Activated CD4-positive, alpha-beta T cell treated with anti-CD3 and anti-CD28 coated beads, Interleukin-2, amount 50 U/mL, for 1 hour (primary cell): ENCODE measurements around the gene TMOD1.
"Not testable (repeated sequence)": the region's sequence is repeated elsewhere in the genome, so short reads cannot be mapped to it uniquely, and the experiment has no call there.

Source experiments
- DNase-seq: peaks from one replicate; pipeline ENCODE4 v3.0.0-alpha.2; 2020

Gene TMOD1

GRCh38 chr9:97501177-97501971, at the start of gene TMOD1:
TSS of gene TMOD1 (plus strand) at chr9:97501666. CDS start at chr9:97524189, 22,523 bp downstream.
- peak; percentile 23 for DNase-seq

GRCh38 chr9:97453573-97453972, 47.9 kb upstream of the TMOD1 start:
- DNase-seq, result not testable (repeated sequence)

- not testable (repeated sequence) for DNase-seq
Observed at GRCh38 chr9:97456841-97457240, 44.6 kb upstream of the TMOD1 start.

GRCh38 chr9:97459326-97459725, 42.1 kb upstream of the TMOD1 start:
- no peak for DNase-seq

GRCh38 chr9:97462159-97462558, 39.3 kb upstream of the TMOD1 start:
- no peak for DNase-seq

GRCh38 chr9:97462914-97463313, 38.6 kb upstream of the TMOD1 start:
- no peak for DNase-seq

GRCh38 chr9:97468658-97469448, 32.6 kb upstream of the TMOD1 start:
- DNase-seq, result peak; percentile 18

GRCh38 chr9:97470076-97470475, 31.4 kb upstream of the TMOD1 start:
- no peak for DNase-seq

- DNase-seq, result no peak
Observed at GRCh38 chr9:97473717-97474116, 27.7 kb upstream of the TMOD1 start.

- no peak for DNase-seq
Observed at GRCh38 chr9:97474372-97474925, 27.0 kb upstream of the TMOD1 start.

GRCh38 chr9:97475059-97475458, 26.4 kb upstream of the TMOD1 start:
- no peak for DNase-seq

- DNase-seq, result no peak
Observed at GRCh38 chr9:97478301-97478981, 23.0 kb upstream of the TMOD1 start.

GRCh38 chr9:97479496-97480159, 21.8 kb upstream of the TMOD1 start:
- DNase-seq, result no peak

GRCh38 chr9:97480174-97480573, 21.3 kb upstream of the TMOD1 start:
- DNase-seq, result no peak

- no peak for DNase-seq
Observed at GRCh38 chr9:97480749-97481148, 20.7 kb upstream of the TMOD1 start.

- no peak for DNase-seq
Observed at GRCh38 chr9:97484134-97484533, 17.3 kb upstream of the TMOD1 start.

- no peak for DNase-seq
Observed at GRCh38 chr9:97487107-97487506, 14.4 kb upstream of the TMOD1 start.

GRCh38 chr9:97487861-97488260, 13.6 kb upstream of the TMOD1 start:
- DNase-seq, result no peak

GRCh38 chr9:97491216-97491999, 10.1 kb upstream of the TMOD1 start:
- DNase-seq, result no peak

- not testable (repeated sequence) for DNase-seq
Observed at GRCh38 chr9:97497558-97498375, 3.7 kb upstream of the TMOD1 start.

- DNase-seq, result not testable (repeated sequence)
Observed at GRCh38 chr9:97498846-97499245, 2.6 kb upstream of the TMOD1 start.
